OCI-M2 (cell line): Measurements from ENCODE around the gene GRID2.

Experiments used
- DNase-seq: peaks from one replicate; lab custom pipeline; 2025; ENCODE audit not compliant: unreplicated experiment; lab: John Stamatoyannopoulos, UW

Gene GRID2

DNA sequence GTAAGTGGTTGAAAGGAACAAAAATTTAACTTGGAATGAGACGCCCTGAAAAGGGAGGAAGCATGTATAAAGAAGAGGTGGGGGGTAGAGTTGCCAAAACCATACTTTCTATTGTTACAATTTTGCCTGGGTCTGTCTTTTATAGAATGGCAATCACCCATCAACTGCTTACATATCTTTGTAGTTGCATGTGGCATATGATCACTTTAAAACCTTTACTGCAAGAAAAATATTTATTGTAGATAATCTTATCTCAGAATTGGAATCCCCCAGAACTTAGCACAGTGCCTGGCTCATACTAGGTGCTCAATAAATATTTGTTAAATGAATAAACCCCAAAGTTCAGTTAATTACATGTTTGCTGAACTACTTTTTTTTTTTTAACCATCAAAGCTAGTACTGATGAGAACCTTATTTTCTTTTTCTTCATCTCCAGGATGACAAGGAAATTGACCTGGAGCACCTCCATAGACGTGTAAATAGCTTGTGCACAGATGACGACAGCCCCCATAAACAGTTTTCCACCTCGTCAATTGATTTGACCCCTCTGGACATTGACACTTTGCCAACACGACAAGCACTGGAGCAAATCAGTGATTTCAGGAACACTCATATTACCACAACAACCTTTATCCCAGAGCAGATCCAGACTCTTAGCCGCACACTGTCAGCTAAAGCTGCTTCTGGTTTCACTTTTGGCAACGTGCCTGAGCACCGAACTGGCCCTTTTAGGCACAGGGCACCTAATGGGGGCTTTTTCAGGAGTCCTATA is 1468.1 kb downstream of the GRID2 start:
- DNase-seq, result no peak

DNA sequence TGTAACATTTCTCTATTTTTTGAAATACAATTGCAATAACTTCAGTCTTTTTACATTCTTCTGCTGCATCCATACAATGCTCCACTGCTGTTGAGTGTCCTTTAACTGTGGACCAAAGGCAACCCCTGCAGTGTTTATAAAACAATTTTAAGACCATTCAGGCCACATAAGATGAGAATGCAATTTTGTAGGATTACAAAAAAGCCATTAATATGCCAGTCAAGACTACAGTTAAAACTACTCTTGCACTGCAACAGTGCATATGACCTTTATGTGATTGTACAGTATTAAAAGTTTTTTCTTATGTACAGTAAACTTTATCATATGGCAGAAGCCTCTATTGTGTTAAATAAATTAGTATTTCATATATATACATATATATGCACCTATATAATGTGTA is 1469.1 kb downstream of the GRID2 start:
- no peak for DNase-seq

DNA sequence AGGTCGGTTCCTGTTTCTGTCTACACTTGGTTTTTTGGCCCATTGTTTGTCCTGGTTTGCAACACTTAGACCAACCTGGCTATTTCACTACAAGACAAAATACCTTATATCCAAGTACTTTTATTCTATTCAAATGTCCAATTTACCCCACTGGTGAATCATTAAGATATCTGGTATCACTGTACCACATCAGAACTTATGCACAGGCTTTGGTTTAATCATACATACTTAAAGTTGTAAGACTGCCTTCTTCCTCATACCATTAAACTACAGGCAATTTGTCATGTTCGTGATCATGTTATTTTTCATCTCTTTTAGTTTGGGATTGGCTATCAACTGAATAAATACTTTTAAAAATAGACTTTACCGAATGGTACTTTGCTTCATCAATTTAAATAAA is 1471.8 kb downstream of the GRID2 start:
- DNase-seq, result no peak

DNA sequence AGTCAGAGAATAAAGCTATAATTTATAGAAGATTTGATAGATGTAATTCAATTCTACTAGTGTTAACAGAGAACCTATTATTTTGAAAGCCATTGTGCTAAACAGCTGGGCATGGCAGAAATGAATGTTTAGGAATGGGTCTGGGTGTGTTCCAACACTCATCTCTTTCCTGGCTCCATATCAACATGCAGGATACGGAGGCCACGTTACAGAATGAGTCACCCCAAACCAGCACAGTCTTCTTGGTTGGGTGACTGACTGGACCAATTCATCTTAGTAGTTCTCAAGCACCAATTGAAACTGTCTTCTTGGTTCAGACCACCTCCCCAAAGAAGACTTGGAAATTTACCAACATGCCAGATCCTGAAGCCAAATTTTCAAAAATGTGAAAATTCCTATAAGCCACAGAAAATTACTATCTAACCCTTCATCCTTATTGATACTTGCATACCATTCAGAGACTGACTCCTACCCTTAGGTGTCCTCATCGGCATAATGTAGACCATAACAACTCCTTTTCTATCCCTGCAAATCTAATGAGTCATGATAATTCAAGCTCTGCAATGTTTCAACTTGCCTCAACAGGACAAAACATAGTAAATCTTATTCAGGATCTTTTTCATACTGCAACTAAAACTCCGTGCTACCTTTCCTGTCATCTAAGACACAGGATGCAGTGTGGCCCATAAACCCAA is 1472.8 kb downstream of the GRID2 start:
- DNase-seq, result no peak

DNA sequence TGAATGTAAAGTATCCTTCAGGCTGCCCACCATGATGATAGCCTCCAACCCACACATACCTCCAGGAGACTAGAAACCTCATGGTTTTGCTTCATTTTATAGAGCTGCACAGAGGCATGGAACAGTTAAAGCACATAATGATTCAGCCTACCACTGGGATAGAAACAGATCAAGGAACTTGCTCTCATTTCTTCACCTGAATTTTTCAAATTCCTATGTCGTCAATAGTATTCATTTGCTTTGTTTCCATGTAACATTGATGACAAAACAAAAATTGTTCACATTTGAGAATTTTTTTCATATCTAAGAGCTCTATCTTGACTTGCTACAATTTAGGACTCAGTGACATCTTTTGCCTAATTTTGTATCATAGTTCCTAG is 1473.3 kb downstream of the GRID2 start:
- DNase-seq, result no peak

DNA sequence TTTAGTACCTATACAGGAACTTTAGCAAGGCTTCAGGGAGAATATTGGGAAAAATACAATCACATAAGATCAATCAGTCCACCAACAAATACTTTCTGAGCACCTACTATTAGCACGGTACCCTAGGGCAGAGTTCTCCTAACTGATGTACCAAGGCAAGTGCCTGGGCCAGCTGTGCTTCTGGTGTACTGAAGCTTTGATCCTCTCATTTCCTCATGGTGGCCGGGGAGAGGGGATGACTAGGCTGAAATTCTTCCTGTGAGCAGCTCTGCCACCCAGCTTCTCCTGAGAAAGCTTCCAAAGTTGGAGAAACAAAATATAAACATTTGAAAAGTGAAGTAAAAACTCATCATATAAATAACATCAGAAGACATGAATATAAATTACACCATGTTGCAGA is 1475.5 kb downstream of the GRID2 start:
- no peak for DNase-seq

DNA sequence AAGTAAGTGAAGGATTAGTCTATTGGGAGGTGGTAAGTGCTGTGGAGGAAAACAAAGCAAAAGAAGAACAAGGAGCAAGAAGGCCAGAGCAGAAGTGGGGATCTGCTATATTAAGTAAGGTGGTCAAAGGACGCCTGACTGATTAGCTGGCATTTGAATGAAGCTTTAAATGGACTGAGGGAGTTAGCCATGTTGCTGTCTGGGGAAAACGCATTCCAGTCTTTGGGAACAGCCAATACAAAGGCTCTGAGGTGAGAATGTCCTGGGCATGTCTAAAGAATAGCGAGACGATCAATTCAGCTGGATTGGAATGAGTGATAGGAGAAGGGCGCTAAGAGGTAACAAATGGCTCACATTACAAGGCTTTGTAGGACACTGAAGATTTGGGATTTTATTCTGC is 1476.3 kb downstream of the GRID2 start:
- DNase-seq, result no peak

DNA sequence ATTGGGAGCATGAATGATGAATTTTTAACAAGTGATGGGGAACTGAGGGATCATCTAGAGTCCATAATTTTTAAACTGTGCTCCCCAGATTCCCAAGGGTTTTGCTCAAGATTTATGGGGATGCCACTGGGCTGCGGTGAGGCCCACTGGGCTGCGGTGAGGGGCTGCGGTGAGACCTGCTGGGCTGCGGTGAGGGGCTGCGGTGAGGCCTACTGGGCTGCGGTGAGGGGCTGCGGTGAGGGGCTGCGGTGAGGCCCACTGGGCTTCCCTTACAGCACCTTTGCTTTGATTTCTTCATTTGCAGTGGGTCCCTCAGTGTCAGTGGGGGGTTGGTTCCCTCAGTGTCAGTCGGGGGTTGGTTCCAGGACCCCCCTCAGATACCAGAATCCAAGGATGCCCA is 1477.4 kb downstream of the GRID2 start:
- DNase-seq, result no peak

DNA sequence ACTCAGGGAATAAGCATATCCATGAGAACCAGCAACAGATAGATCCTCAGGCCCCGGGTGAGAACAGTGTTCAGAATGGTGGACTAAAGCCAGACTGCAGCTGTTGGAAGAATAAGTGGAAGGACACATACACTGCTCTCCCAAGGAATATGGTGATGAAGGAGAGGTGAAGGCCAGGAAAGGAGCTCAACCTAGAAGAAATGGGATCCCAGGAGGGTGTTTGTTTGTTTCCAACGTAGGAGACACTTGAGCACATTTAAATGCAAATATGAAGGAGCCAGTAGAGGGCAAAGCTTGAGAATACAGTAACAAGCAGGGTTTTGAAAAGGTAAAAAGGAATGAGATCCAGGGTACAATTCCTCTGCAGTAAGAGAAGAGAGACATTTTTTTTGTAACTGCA is 1482.4 kb downstream of the GRID2 start:
- no peak for DNase-seq

DNA sequence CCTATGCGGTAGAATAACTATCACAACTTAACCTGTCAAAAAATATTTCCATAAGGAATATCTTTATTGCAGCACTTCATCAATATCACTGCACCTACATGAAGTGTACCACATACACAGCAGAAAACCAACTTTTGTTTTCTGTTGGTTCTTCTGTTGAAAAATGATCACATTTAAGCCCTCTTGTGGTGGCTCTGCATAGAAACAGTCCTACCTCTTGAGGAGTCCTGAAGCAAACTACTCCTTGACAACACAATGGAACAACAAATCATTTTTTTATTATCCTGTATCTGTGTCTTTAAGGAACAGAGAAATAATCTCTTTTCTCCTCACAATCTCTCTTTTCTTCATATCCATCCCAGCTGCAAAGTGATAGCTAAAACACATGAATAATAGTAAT is 1484.9 kb downstream of the GRID2 start:
- no peak for DNase-seq

DNA sequence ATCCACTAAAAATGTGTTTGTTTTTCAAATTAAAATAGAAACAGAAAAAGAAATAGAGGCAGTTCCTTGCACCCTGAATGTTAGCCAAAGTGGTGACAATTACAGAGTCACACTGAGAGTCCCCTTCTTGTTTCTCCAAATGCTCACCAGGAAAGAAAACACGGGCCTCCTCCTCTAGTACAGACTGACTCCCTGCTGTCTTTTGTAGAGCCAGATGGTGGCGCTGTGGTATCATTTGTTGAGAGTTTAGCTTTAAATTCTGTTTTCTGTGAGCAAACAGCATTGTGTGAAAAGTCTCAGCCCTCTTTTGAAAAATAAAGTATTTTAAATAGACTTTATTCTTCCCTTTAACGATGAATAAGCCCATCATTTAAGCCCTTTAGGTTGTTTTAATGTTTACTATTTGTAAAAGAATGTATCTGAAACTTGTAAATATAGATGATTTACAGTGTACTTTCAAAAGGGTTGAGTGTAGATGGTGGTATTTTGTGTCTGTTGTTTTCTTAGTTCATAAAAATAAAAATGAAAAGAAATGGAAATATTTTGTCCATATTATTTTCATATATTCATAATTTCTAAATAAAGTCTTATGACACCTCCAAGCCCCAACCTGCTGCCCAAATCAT is 1487.9 kb downstream of the GRID2 start:
- DNase-seq, result no peak

DNA sequence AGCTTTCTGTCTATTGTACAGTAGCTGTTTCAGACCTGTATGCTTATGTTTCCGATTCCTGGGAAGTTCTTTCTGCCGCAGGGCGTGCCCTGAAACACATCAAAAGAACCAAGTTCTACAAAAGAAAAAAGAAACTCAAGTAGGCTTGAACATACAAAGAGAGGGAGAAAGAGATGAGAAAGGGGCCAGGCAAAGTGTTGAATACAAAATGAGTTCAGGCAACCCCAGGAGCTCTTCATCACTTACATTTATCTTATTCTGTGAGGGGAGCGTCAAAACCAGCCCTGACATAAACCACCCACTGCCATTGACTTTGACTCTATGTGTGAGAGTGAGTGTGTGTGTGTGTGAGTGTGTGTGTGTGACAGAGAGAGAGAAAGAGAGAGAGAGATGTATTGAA is 1498.3 kb downstream of the GRID2 start:
- DNase-seq, result no peak

DNA sequence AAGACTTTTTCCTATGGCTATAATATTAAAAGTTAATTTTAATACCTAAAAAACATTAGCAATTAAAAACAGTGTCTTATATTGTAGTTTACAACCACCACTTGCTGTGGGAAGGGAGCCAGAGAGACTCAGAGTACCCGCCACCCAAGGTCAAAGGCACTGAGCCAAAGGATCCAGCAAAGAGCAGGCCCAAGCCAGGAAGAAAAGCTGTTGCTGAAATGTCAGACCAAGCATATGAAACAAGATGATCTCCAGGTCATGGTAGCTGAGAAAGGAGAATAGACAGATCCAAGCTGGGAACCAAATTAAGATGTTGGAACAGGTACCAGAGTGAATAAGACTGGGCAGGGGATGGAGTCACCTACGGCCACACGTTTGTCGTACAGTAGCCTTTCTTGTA is 1506.0 kb downstream of the GRID2 start:
- no peak for DNase-seq

DNA sequence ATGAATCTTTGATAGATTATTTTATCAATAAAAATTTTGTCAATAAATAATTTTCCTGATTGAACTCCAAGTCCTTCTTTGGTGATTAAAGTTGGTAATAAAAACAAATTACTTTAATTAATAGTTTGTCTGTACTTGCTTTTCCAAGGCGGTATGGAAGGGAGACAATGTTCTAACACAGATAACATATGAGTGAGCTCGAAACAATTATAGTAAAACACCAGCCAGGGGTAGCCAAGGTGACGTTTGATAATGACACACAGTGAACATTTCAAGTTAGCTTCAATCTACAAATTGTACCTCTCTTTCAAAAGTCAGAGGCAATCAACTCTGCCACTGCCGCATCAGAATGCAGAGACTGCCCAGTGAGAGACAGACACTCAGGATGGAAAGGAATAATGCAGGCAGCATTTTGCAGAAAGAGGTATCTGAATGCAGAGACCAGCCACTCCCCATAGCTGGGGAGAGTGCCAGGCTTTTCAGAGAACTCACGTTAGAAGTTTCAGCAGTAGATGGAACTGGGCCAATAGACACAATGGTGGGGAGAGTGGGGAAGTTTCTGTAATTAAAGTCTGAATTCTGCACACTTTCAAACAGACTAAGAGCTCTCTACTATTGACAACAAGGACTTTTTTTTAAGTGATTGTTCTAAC is 1506.7 kb downstream of the GRID2 start:
- no peak for DNase-seq

DNA sequence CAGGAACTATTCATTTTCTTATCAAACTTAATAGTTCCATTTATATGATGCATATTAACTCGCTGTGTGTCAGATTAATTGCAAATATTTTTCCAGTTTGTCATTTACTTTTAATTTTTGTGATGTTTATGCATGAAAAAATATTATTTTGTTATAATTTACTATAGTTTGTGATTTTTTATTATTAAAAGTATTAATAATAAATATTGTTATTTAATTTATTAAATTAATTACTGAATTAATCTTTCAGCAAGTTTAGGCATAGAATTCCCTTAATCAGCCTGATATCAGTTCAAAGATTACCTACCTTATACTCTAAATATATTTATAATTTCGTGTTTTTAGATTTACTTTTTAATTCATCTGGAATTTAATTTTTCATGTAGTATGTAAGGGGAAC is 1509.3 kb downstream of the GRID2 start:
- DNase-seq, result no peak

DNA sequence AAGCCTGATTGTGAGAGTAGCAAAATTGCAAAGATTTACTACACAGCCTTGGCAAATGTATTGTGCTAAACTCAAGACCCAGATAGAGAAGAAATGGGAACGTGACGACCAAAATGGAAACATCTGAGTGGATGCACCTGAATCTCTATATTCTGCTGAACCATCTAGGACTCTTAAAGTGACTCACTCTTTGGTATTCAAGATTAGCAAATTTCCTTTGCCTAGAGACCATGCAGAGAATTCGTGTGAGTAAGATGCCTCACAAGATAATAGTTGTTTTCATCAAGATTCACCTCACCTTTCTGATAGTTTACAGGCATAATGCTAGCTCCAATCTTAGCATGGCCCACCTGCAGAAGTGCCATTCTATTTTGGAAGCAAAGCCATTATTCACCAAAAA is 1510.4 kb downstream of the GRID2 start:
- no peak for DNase-seq

DNA sequence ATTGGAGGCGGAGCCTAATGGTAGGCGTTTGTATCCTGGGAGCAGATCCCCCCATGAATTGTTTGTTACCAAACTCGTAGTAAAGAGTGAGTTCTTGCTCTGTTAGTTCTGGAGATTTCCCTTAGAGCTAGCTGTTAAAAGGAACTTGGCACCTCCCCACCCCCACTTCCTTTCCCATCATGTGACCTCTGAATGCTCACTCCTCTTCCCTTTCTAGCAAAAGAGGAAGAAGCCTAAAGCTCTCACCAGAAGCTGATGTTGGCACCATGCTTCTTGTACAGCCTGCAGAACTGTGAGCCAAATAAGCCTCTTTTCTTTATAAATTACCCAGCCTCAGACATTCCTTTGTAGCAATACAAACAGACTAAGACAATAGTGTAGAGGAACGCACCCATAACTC is 1511.0 kb downstream of the GRID2 start:
- no peak for DNase-seq
